HEK293 (cell line): ENCODE data around the gene LGALS3BP.

Source experiments
- CTCF ChIA-PET: fragments of 350-600 bp; formaldehyde crosslinking; extraction: SDS; loops from one replicate; lab custom pipeline; 2021; ENCODE audit warnings: antibody characterized with exemption; lab: Yijun Ruan, JAX
- POLR2A ChIA-PET: fragments of 300-600 bp; formaldehyde crosslinking; extraction: SDS; loops from one replicate; lab custom pipeline; 2020; ENCODE audit warnings: antibody characterized with exemption, inconsistent platforms; lab: Yijun Ruan, JAX
- H3K27ac ChIP-seq: fragments of 200-500 bp; sonication (Bioruptor generic); 2 replicates; pipeline ENCODE4 v1.5.1; 2014; ENCODE audit warnings: low read depth, low read length, control low read depth, inconsistent platforms; ENCODE audit errors: extremely low read depth
- H3K36me3 ChIP-seq, 2 experiments: fragments of 200-500 bp in 1 of 2; sonication (Bioruptor generic) in 1 of 2; 1 replicate in 1 of 2; 2 replicates in 1 of 2; pipeline ENCODE4 v1.5.1; 2014 to 2017; ENCODE audit warnings: inconsistent platforms in 2 of 2, low read length in 2 of 2; ENCODE audit not compliant: control insufficient read depth in 2 of 2, insufficient read depth in 1 of 2
- H3K4me1 ChIP-seq: fragments of 200-500 bp; sonication (Bioruptor generic); 2 replicates; pipeline ENCODE4 v1.5.1; 2014; ENCODE audit warnings: mild to moderate bottlenecking, low read length, inconsistent platforms; ENCODE audit not compliant: control insufficient read depth, insufficient read depth
- H3K4me3 ChIP-seq: 2 replicates; pipeline ENCODE4 v1.5.1; 2011; ENCODE audit warnings: low read depth, mild to moderate bottlenecking, control low read depth, low read length, moderate library complexity
- H3K9me3 ChIP-seq: fragments of 200-500 bp; sonication (Bioruptor generic); 2 replicates; pipeline ENCODE4 v1.5.1; 2014; ENCODE audit warnings: low read depth, low read length, inconsistent platforms; ENCODE audit not compliant: control insufficient read depth, insufficient read depth
- GLI4 ChIP-seq: fragments of 450-650 bp; formaldehyde crosslinking; IDR thresholded peaks from 2 replicates; pipeline ENCODE4 v1.5.1; 2016; ENCODE audit warnings: missing biosample characterization, missing genetic modification characterization
- GLIS2 ChIP-seq: fragments of 450-650 bp; formaldehyde crosslinking; IDR thresholded peaks from 2 replicates; pipeline ENCODE4 v1.5.1; 2016; ENCODE audit warnings: missing biosample characterization, missing genetic modification characterization
- INSM2 ChIP-seq: fragments of 450-650 bp; formaldehyde crosslinking; IDR thresholded peaks from 2 replicates; pipeline ENCODE4 v1.5.1; 2016; ENCODE audit warnings: missing biosample characterization, missing genetic modification characterization
- KLF17 ChIP-seq: fragments of 450-650 bp; formaldehyde crosslinking; IDR thresholded peaks from 2 replicates; pipeline ENCODE4 v1.5.1; 2016; ENCODE audit warnings: missing biosample characterization, missing genetic modification characterization
- REST ChIP-seq: fragments of 450-650 bp; formaldehyde crosslinking; IDR thresholded peaks from 2 replicates; pipeline ENCODE4 v1.5.1; 2016; ENCODE audit warnings: missing biosample characterization, missing genetic modification characterization
- SP2 ChIP-seq: fragments of 450-650 bp; formaldehyde crosslinking; IDR thresholded peaks from 2 replicates; pipeline ENCODE4 v1.5.1; 2016; ENCODE audit warnings: missing biosample characterization, missing genetic modification characterization
- SP3 ChIP-seq: fragments of 450-650 bp; formaldehyde crosslinking; IDR thresholded peaks from 2 replicates; pipeline ENCODE4 v1.5.1; 2016; ENCODE audit warnings: missing biosample characterization, missing genetic modification characterization
- WT1 ChIP-seq: fragments of 450-650 bp; formaldehyde crosslinking; IDR thresholded peaks from 2 replicates; pipeline ENCODE4 v1.5.1; 2016; ENCODE audit warnings: missing biosample characterization, missing genetic modification characterization
- YY2 ChIP-seq: fragments of 450-650 bp; formaldehyde crosslinking; IDR thresholded peaks from 2 replicates; pipeline ENCODE4 v1.5.1; 2016; ENCODE audit warnings: missing biosample characterization, missing genetic modification characterization
- ZBTB8A ChIP-seq: fragments of 450-650 bp; formaldehyde crosslinking; IDR thresholded peaks from 2 replicates; pipeline ENCODE4 v1.5.1; 2016; ENCODE audit warnings: missing biosample characterization, missing genetic modification characterization
- ZFHX2 ChIP-seq: fragments of 450-650 bp; formaldehyde crosslinking; conservative IDR thresholded peaks from 2 replicates; pipeline ENCODE4 v1.5.1; 2016; ENCODE audit warnings: missing biosample characterization, missing genetic modification characterization
- ZFP69B ChIP-seq: fragments of 450-650 bp; formaldehyde crosslinking; IDR thresholded peaks from 2 replicates; pipeline ENCODE4 v1.5.1; 2016; ENCODE audit warnings: missing biosample characterization, missing genetic modification characterization
- ZNF239 ChIP-seq: fragments of 450-650 bp; formaldehyde crosslinking; IDR thresholded peaks from 2 replicates; pipeline ENCODE4 v1.5.1; 2016; ENCODE audit warnings: missing biosample characterization, missing genetic modification characterization
- ZNF26 ChIP-seq: fragments of 450-650 bp; formaldehyde crosslinking; IDR thresholded peaks from 2 replicates; pipeline ENCODE4 v1.5.1; 2016; ENCODE audit warnings: missing biosample characterization, missing genetic modification characterization
- ZNF311 ChIP-seq: fragments of 450-650 bp; formaldehyde crosslinking; IDR thresholded peaks from 2 replicates; pipeline ENCODE4 v1.5.1; 2017; ENCODE audit warnings: missing biosample characterization, missing genetic modification characterization, borderline replicate concordance
- ZNF404 ChIP-seq: fragments of 450-650 bp; formaldehyde crosslinking; IDR thresholded peaks from 2 replicates; pipeline ENCODE4 v1.5.1; 2017; ENCODE audit warnings: missing biosample characterization, missing genetic modification characterization
- ZNF423 ChIP-seq: fragments of 450-650 bp; formaldehyde crosslinking; IDR thresholded peaks from 2 replicates; pipeline ENCODE4 v1.5.1; 2016; ENCODE audit warnings: missing biosample characterization, missing genetic modification characterization
- ZNF513 ChIP-seq: fragments of 450-650 bp; IDR thresholded peaks from 2 replicates; pipeline ENCODE4 v1.5.1; 2018; ENCODE audit warnings: missing biosample characterization, missing genetic modification characterization
- ZNF600 ChIP-seq: fragments of 450-650 bp; formaldehyde crosslinking; IDR thresholded peaks from 2 replicates; pipeline ENCODE4 v1.5.1; 2016; ENCODE audit warnings: missing biosample characterization, missing genetic modification characterization
- ZNF658 ChIP-seq: fragments of 450-650 bp; formaldehyde crosslinking; IDR thresholded peaks from 2 replicates; pipeline ENCODE4; 2016; ENCODE audit warnings: missing biosample characterization, missing genetic modification characterization
- ZNF701 ChIP-seq: fragments of 450-650 bp; formaldehyde crosslinking; IDR thresholded peaks from 2 replicates; pipeline ENCODE4 v1.5.1; 2016; ENCODE audit warnings: missing biosample characterization, missing genetic modification characterization
- ZNF707 ChIP-seq: fragments of 450-650 bp; formaldehyde crosslinking; IDR thresholded peaks from 2 replicates; pipeline ENCODE4 v1.5.1; 2016; ENCODE audit warnings: missing biosample characterization, missing genetic modification characterization
- ZSCAN30 ChIP-seq: fragments of 450-650 bp; IDR thresholded peaks from 2 replicates; pipeline ENCODE4 v1.5.1; 2018; ENCODE audit warnings: missing biosample characterization, mild to moderate bottlenecking, missing genetic modification characterization, moderate library complexity

LGALS3BP gene

GRCh38 chr17:78992542-78993212, 13.0 kb upstream of the LGALS3BP start:
- TF ChIP-seq ZNF311: no peak
- TF ChIP-seq YY2 (tag by site-specific recombination): no peak
- TF ChIP-seq SP2: no peak
- no peak for TF ChIP-seq ZNF239 (tag by site-specific recombination)
- peaks cover 4 to 76% of the 10 kb centered on the region in 2 experiments for H3K36me3 ChIP-seq

GRCh38 chr17:78991906-78992532, 12.3 kb upstream of the LGALS3BP start:
- Histone ChIP-seq H3K36me3 (peaks cover 4 to 69% of the 10 kb centered on the region in 2 experiments), H3K27ac (no peak overlapping the region), H3K4me3 (no peak overlapping the region), H3K9me3 (no peaks in the 10 kb centered on the region), H3K4me1 (0 out of 2 replicates have a peak, but pooled peaks cover under 1% of the 10 kb centered on the region)
- ChIA-PET CTCF (interaction anchor here (0.7 to 2.2 kb wide), 10 partner anchors 11 to 242 kb away, joined by 3 to 21 read pairs (median 6); partner anchors contain the start of gene LGALS3BP), POLR2A (no interaction called here)
- no peak for TF ChIP-seq ZNF707 (tag by site-specific recombination)
- no peak for TF ChIP-seq GLI4
- no peak for TF ChIP-seq GLIS2
- TF ChIP-seq WT1: no peak
- TF ChIP-seq INSM2 (tag by site-specific recombination): no peak
- no peak for TF ChIP-seq ZNF423
- no peak for TF ChIP-seq ZNF658
- no peak for TF ChIP-seq ZNF404 (tag by site-specific recombination)
- TF ChIP-seq ZFHX2 (tag by site-specific recombination): no peak
- TF ChIP-seq KLF17 (tag by site-specific recombination): no peak
- no peak for TF ChIP-seq REST (tag by site-specific recombination)
- no peak for TF ChIP-seq ZSCAN30 (tag by site-specific recombination)
- no peak for TF ChIP-seq ZNF701
- TF ChIP-seq ZFP69B (tag by site-specific recombination): no peak
- TF ChIP-seq ZNF600 (tag by site-specific recombination): no peak
- no peak for TF ChIP-seq ZNF26 (tag by site-specific recombination)
- TF ChIP-seq ZNF513 (tag by site-specific recombination): no peak
- no peak for TF ChIP-seq ZBTB8A (tag by site-specific recombination)
- TF ChIP-seq SP3 (tag by site-specific recombination): no peak

More at GRCh38 chr17:78992542-78993212, 13.0 kb upstream of the LGALS3BP start:
- H3K4me3 ChIP-seq: no peak overlapping the region
- POLR2A ChIA-PET: no interaction called here
- H3K27ac ChIP-seq: no peak overlapping the region
- CTCF ChIA-PET: interaction anchor here (0.6 to 2.3 kb wide), 14 partner anchors 9 to 399 kb away, joined by 3 to 21 read pairs (median 8); partner anchors contain the start of genes ENGASE and LGALS3BP
- no peaks in the 10 kb centered on the region for H3K9me3 ChIP-seq
- H3K4me1 ChIP-seq: no peaks in the 10 kb centered on the region
